NCI-H2107 treated with DMSO at 0.1 percent for 48 hours (cell line): ENCODE data around the gene CACNA1D.

Experiments
- DNase-seq: peaks from one replicate; lab custom pipeline; 2025; ENCODE audit not compliant: unreplicated experiment; lab: John Stamatoyannopoulos, UW

Gene CACNA1D

DNA sequence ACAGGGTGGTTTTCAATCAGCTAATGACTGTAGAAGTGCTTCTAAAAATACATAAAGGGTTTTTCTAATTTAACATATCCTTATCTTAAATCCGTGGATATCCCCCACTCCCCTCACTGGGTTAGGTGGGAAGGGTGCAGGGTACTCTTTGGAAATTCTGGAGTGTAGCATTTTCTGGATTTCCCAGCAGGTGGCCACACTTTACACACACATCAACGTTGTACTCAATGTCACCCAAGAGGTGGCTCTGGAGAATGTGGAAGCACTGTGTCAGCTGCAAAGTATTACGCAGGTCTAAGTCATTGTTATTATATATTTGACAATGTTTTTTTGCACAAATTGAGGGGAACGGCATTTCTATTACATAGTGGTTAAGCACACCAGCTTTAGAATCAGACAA lies 183.0 kb downstream of the CACNA1D start:
- no peak for DNase-seq

GRCh38 chr3:53680028-53680427 lies 185.6 kb downstream of the CACNA1D start:
- no peak for DNase-seq

DNA sequence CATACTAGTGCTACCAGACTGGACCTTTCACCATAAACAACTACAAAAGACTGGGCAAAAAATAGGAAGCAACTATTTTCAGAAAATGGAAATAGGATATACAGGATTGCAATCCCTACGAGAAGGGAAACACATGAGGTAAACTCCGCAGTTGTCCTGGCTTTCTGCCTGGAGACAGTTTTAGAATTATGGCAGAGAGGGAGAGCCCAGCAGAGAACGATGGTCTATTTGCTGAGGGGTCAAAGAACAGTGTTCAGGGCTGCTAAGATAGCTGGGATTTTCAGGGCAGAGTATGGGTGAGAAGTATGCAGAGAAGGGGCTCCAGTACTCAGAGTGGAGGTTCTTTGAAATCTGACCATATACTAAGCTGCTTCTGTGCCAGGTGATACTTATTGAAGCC lies 188.4 kb downstream of the CACNA1D start:
- DNase-seq = no peak

- DNase-seq = no peak
These were observed 193.7 kb downstream of the CACNA1D start for GRCh38 chr3:53688066-53688465.

GRCh38 chr3:53688989-53689388 lies 194.6 kb downstream of the CACNA1D start:
- DNase-seq = no peak

GRCh38 chr3:53689681-53690080 lies 195.3 kb downstream of the CACNA1D start:
- no peak for DNase-seq

- DNase-seq = no peak
These were observed 196.1 kb downstream of the CACNA1D start for GRCh38 chr3:53690521-53690920.

DNA sequence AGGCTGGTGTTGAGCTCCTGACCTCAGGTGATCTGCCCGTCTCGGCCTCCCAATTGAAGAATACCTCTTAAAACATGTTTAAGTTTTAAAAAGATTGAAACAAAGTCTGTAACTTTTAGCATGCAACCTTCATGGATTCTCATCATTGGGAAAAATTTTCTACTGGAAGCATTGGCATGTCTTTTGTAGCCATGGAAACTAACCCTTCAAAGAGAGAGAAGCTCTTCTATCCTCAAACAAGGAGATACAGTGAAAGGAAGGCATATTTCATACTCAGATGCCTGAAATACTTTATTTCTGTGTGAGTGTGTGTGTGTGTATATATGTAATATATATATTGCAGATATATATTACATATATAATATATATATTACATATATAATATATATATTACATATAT lies 196.9 kb downstream of the CACNA1D start:
- no peak for DNase-seq

DNA sequence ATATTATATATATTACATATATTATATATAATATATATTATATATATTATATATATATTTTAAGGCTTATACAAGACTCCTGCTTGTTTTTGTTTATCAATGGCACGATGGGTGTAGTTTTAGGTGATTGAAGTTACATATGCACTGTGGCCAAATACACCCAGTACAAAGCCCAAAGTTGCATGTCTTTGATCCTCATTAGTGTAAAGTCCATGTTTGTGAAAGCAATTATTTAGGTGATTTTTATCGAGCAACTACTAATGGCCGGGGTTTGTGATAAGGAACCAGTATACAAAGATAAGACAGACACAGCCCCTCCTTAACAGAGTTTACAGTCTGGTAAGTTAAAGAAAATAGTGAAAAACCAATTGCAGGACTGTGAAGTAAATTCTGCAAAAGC lies 197.5 kb downstream of the CACNA1D start:
- no peak for DNase-seq

DNA sequence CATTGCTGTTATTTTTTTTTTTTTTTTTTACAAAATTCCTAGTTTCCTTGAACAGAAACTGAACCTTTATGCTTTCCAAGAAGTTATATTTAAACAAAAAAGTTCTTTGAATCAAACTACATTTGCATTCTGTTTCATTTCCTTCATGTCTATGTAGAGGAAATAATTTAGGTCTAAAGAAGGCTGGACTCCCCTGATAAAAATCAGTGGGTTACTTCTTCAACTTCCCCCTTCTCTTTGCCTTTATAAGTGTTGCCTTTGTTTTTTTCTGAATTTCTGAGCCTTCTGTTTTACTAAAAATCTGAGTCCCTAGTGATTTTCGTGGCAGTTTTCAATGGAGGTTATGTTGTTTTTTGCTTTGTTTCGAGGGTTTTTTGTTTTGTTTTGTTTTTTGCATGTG lies 199.0 kb downstream of the CACNA1D start:
- DNase-seq = no peak

DNA sequence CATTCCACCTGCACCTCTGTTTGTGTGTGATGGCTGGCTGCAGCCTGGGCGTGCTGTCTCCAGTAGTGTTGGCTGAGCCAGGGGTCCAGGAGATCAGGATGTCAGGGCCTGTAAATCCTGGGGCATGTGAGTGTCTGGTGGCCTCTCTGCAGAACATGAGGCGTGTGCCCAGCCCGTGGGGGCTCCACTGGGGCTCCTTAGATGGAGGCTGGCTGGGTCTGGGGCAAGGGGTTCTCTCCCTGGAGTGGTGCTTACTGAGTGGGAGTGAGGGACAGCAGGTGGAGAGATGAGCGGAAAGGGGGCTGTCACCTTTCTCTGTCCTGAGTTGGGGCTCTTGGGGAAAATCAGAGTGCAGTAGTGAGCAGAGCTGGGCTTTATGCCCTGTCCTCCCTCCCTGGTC lies 199.6 kb downstream of the CACNA1D start:
- no peak for DNase-seq

- no peak for DNase-seq
These were observed 200.4 kb downstream of the CACNA1D start for GRCh38 chr3:53694666-53695323.

DNA sequence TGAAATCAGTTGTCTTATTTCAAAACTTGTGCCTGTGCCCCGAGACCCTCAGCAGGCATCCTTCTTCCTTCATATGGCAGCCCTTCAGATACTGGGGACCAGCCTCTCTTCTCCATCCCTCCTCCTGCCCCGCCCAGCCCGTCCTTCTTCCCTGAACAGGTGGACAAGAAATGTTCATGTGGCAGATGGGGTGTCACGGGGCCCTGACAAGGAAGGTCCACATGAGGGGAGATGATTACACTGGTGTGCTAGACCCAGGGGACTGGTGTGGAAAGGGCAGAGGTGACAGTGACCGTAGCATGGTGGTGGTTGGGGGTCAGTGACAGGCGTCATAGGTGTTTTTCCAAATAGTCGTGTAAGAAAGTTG lies 200.9 kb downstream of the CACNA1D start:
- DNase-seq = no peak

DNA sequence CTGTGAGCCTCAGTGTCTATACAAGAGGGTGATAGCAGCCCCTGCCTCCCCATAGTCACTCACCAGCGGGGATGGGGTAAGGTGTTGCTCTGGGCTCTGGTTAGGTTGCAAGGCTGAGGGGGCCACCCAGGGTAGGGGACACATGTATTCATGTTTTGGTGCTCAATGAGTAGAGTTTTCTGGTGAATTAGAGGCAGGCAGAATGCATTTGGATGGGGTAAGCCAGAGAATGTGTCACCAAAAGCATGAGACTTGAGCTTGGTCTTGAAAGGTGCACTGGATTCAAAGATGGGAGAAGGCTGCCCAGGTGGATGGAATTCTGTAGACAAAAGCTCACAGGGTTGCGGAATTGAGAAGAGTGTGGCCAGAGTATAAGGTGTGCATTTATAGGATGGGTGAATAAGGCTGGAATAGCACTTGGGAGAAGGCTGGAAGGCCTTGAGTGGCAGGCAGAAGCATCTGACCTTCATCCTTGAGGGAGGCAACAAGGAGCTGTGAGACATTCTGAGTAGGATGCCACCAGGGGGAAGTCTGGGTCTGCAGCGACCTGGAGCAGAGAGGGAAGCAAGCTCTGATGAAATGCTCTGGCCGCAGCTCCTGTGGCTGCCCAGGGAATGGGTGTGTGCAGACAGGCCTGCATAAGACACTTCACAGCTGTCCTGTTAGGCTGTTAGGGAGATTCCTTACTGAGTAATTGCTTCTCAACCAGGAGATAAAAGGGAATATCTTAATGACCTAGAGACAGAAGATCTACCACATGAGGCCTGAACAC lies 202.2 kb downstream of the CACNA1D start:
- DNase-seq = no peak

DNA sequence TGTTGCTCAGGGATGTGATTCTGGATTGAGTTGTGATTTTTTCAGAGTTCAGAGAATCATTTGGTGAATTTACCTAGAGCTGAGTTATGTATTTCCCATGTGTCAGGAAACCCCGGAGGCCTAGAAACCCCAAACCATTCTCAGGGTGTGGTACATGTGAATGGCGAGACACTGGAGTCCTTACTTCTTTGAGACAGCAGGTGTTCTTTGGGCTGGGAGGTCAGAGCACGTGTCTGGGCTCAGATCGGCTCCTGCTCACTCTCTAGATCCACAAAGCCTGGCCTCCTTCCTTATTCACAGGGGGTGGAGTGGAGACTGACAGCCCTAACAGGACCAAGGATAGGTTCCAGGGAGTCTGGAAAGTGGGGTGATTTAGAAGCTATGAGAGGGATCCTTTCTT lies 206.0 kb downstream of the CACNA1D start:
- DNase-seq = no peak

DNA sequence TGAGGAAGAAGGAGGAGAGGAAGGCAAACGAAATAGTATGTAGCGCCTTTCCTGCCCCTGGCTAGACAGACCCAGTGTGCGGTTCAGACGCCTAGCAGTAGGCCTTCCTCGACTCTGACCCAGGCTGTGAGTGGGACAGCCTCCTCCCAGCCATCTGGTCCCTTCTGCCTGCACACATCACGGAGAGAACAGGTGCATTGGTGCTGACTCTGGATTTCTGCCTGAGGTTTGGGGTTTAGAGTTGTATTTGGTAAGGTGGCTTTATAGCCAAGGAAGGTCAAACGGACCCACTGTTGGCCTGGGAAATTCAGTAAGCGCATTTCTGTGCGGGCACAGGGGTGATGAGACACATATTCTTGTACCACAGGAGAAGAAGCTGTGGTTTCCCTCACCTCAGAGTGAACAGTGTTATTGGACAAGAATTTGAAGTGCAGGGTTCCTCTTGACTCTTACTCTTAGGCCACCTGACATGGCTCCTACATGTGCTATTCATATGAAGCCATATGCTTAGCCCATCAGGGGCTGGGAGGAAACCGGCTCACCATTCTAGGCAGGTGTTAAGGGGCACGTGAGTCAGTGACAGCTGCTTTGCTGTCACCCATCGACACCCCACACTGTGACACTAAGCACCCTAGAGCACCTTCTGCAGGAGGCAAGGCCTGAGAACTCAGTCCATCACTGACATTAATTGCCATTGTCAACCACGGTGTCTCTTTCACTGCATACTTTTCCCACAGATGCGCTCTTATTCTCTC lies 208.5 kb downstream of the CACNA1D start:
- no peak for DNase-seq

DNA sequence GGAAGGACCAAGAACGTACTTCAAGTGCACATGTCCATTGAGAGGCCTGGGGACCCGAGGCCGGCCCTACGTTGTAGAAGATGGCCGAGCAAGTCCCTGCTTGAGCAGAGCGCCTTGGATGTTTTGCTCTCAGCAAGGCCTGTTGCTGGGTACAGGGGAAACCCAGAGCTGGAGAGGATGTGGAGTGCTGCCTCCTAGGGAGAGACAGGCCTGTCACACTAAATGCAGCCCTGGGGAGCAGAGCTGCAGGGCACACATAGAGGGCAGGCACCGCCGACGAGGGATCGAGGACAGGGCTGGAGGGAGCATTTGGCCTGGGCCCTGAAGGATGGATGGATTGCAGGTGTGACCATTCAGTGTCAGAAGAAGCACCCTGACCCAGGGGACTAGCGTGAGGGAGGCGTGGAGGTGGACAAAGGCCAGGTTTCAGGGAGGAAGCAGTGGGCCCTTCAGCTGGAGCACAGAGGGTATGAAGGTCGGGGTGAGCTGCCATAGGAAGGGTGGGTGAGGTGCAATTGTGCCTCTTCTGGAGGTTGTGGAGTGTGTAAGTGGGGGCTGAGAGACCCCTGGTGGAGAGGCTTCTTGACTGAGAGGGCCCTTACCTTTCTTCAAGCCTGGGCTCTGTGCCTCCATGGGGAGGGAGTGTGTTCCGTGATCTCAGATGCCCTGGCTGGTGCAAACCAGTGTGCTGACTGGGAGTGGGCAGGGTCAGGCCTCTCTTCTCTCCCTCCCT lies 209.4 kb downstream of the CACNA1D start:
- no peak for DNase-seq

GRCh38 chr3:53704363-53704725 lies 209.9 kb downstream of the CACNA1D start:
- DNase-seq = no peak

GRCh38 chr3:53705024-53705745 lies 210.8 kb downstream of the CACNA1D start:
- peak; percentile 13 for DNase-seq

DNA sequence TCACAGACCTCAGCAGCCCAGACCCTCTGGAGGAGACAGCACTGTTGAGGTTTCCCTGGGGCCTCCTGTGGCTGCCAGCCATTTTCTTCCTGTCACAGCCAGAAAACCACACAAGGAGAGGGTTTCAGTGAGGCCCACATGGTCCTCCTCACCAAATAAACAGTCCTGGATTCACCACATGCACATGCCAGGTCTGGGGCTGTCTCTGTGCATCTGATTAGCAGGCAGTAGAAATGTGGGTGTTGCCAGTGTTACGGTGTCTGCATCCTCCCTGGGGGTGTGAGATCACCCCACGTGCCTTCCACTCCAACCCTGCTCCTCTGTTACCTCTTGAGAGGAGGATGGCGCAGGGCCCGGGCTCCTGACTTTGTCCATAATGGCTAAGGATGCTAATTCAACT lies 211.4 kb downstream of the CACNA1D start:
- peak; percentile 17 for DNase-seq

DNA sequence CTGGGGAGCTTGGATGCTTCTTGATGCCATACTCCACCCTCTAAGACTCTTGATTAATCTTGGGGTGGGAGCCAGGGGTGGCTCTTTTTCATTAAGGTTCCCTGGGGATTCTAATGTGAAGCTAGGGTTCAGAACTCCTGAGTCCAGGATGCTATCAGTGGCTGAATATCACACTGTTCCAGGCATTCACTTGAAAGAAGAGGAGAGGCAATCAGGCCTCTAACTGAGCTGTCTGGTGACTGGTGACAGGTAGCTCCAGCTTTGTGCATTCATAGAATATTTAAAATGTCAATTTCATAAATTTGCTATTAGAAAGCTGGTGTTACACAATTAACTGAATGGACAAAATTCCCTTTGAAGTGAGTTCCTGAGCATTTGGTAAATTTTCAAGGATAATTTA lies 212.8 kb downstream of the CACNA1D start:
- no peak for DNase-seq
